Osteocyte (in vitro differentiated cells): ENCODE data around the gene C15orf62. TPM values are rescaled to one million over a fixed set of nuclear protein-coding genes. Genes with fewer than 3 reads are reported as not detected.

Experiments
- DNase-seq: peaks from one replicate; pipeline ENCODE4 v3.0.0; 2021; ENCODE audit warnings: mixed read lengths; ENCODE audit not compliant: unreplicated experiment; ENCODE audit errors: extremely low spot score
- H3K27ac Mint-ChIP-seq: one replicate; pipeline ENCODE4 v1.8.0; 2021; ENCODE audit warnings: mild to moderate bottlenecking, mixed read lengths; ENCODE audit not compliant: unreplicated experiment
- H3K27me3 Mint-ChIP-seq: one replicate; pipeline ENCODE4 v1.8.0; 2021; ENCODE audit warnings: mixed read lengths; ENCODE audit not compliant: unreplicated experiment
- H3K36me3 Mint-ChIP-seq: one replicate; pipeline ENCODE4 v1.8.0; 2021; ENCODE audit warnings: mixed read lengths; ENCODE audit not compliant: unreplicated experiment
- H3K4me1 Mint-ChIP-seq: one replicate; pipeline ENCODE4 v1.8.0; 2021; ENCODE audit warnings: mixed read lengths; ENCODE audit not compliant: unreplicated experiment
- H3K4me3 Mint-ChIP-seq: one replicate; pipeline ENCODE4 v1.8.0; 2021; ENCODE audit warnings: mild to moderate bottlenecking, moderate library complexity, mixed read lengths; ENCODE audit not compliant: unreplicated experiment
- H3K9me3 Mint-ChIP-seq: one replicate; pipeline ENCODE4 v1.8.0; 2021; ENCODE audit warnings: mixed read lengths; ENCODE audit not compliant: unreplicated experiment
- CTCF ChIP-seq: fragments of 200-600 bp; sonication (generic); IDR thresholded peaks from 2 replicates; pipeline ENCODE4 v1.5.0; 2021; ENCODE audit warnings: antibody characterized with exemption, mild to moderate bottlenecking, moderate library complexity
- total RNA-seq: library from RNA; stranded (reverse); gene quantifications from 2 replicates; pipeline ENCODE4 v1.2.1, GENCODE V29; 2021

The C15orf62 gene
- total RNA-seq, 1 donor from 2014 or later: not detected

- peaks cover 13% of the 10 kb centered on the region for H3K4me1 Mint-ChIP-seq
- H3K4me3 Mint-ChIP-seq: no peak overlapping the region
- peak overlapping the region; percentile 79 for H3K27ac Mint-ChIP-seq
- H3K9me3 Mint-ChIP-seq: no peaks in the 10 kb centered on the region
- no peak for TF ChIP-seq CTCF
- H3K36me3 Mint-ChIP-seq: peaks cover 28% of the 10 kb centered on the region
- DNase-seq: no peak
- H3K27me3 Mint-ChIP-seq: no peaks in the 10 kb centered on the region
Observed at GRCh38 chr15:40747685-40748631, 21.8 kb upstream of the C15orf62 start.

GRCh38 chr15:40749151-40749630 is 20.6 kb upstream of the C15orf62 start:
- Mint-ChIP-seq H3K27ac (no peak overlapping the region), H3K4me3 (no peak overlapping the region), H3K9me3 (no peaks in the 10 kb centered on the region), H3K36me3 (peaks cover 23% of the 10 kb centered on the region), H3K27me3 (no peaks in the 10 kb centered on the region), H3K4me1 (peaks cover 21% of the 10 kb centered on the region)
- no peak for DNase-seq
- TF ChIP-seq CTCF: no peak

- Mint-ChIP-seq H3K27ac (no peak overlapping the region), H3K36me3 (peaks cover 15% of the 10 kb centered on the region), H3K4me1 (peaks cover 29% of the 10 kb centered on the region), H3K4me3 (no peak overlapping the region), H3K9me3 (no peaks in the 10 kb centered on the region), H3K27me3 (no peaks in the 10 kb centered on the region)
- no peak for TF ChIP-seq CTCF
- DNase-seq: no peak
Observed at GRCh38 chr15:40750885-40751284, 18.9 kb upstream of the C15orf62 start.

GRCh38 chr15:40751745-40752144 is 18.0 kb upstream of the C15orf62 start:
- TF ChIP-seq CTCF: no peak
- H3K4me3 Mint-ChIP-seq: no peak overlapping the region
- H3K27me3 Mint-ChIP-seq: no peaks in the 10 kb centered on the region
- peaks cover 15% of the 10 kb centered on the region for H3K36me3 Mint-ChIP-seq
- peaks cover 26% of the 10 kb centered on the region for H3K4me1 Mint-ChIP-seq
- no peak overlapping the region for H3K27ac Mint-ChIP-seq
- no peaks in the 10 kb centered on the region for H3K9me3 Mint-ChIP-seq
- no peak for DNase-seq

- Mint-ChIP-seq H3K27ac (peak overlapping the region; percentile 85), H3K4me1 (peaks cover 18% of the 10 kb centered on the region), H3K27me3 (no peaks in the 10 kb centered on the region), H3K36me3 (peaks cover 14% of the 10 kb centered on the region), H3K4me3 (peak overlapping the region; percentile 89), H3K9me3 (no peaks in the 10 kb centered on the region)
- no peak for TF ChIP-seq CTCF
- no peak for DNase-seq
Observed at GRCh38 chr15:40754574-40754882, 15.3 kb upstream of the C15orf62 start.
